Activated CD4-positive, alpha-beta T cell treated with anti-CD3 and anti-CD28 coated beads for 36 hours (primary cell): ENCODE measurements around the gene NELFB. TPM values are rescaled to one million over a fixed set of nuclear protein-coding genes. Genes with fewer than 3 reads are reported as not detected.

Experiments
- ATAC-seq: fragments of 200-7000 bp; cut with Tn5 transposase; one replicate; pipeline ENCODE4 v1.10.0; 2021; ENCODE audit warnings: mild to moderate bottlenecking, moderate library complexity
- CTCF ChIA-PET: fragments of 350-600 bp; sonication (Branson Sonifier 250); formaldehyde crosslinking; loops from one replicate; lab custom pipeline; 2021; ENCODE audit warnings: antibody characterized with exemption; lab: Charles Lee
- POLR2A ChIA-PET: fragments of 350-600 bp; sonication (Branson Sonifier 250); formaldehyde crosslinking; loops from one replicate; lab custom pipeline; 2021; ENCODE audit warnings: antibody characterized with exemption, inconsistent platforms; lab: Charles Lee
- DNase-seq: peaks from one replicate; pipeline ENCODE4 v3.0.0-alpha.2; 2020
- H3K27ac Mint-ChIP-seq: one replicate; pipeline ENCODE4 v1.8.0; 2021; ENCODE audit warnings: mixed read lengths
- H3K27me3 Mint-ChIP-seq: one replicate; pipeline ENCODE4 v1.8.0; 2021; ENCODE audit warnings: mixed read lengths
- H3K36me3 Mint-ChIP-seq: one replicate; pipeline ENCODE4 v1.8.0; 2021; ENCODE audit warnings: low read depth, mixed read lengths
- H3K4me1 Mint-ChIP-seq: one replicate; pipeline ENCODE4 v1.8.0; 2021; ENCODE audit warnings: mixed read lengths
- H3K4me3 Mint-ChIP-seq: one replicate; pipeline ENCODE4 v1.8.0; 2021; ENCODE audit warnings: mild to moderate bottlenecking, moderate library complexity, mixed read lengths
- H3K9me3 Mint-ChIP-seq: one replicate; pipeline ENCODE4 v1.8.0; 2021; ENCODE audit warnings: low read depth, mixed read lengths
- intact Hi-C, 2 experiments: fragments of 100-400 bp; cut with DNase I in 1 of 2; cut with micrococcal nuclease in 1 of 2; formaldehyde crosslinking; loops; one replicate each; pipeline versions ENCODE4 v1.14.2 to v1.15.1; 2022 to 2024; cut with DNase I, micrococcal nuclease
- total RNA-seq, 2 experiments: library from RNA; stranded (reverse); gene quantifications; one replicate each; pipeline ENCODE4 v1.2.3, GENCODE V29; 2021

NELFB gene
- total RNA-seq, 2 experiments from 2014 or later, result 41.4 to 54.1 TPM

- ChIA-PET POLR2A (no interaction called here), CTCF (no interaction called here)
- Mint-ChIP-seq H3K36me3 (no peaks in the 10 kb centered on the region), H3K27ac (no peak overlapping the region), H3K4me1 (peaks cover 8% of the 10 kb centered on the region), H3K27me3 (peaks cover 5% of the 10 kb centered on the region), H3K4me3 (no peak overlapping the region), H3K9me3 (no peaks in the 10 kb centered on the region)
- no peak for ATAC-seq
- intact Hi-C loops, result no loop called here
- DNase-seq, result no peak
Measured at GRCh38 chr9:137280474-137281344, 25.6 kb downstream of the NELFB start.

GRCh38 chr9:137281345-137282116, 26.4 kb downstream of the NELFB start:
- no peaks in the 10 kb centered on the region for H3K9me3 Mint-ChIP-seq
- intact Hi-C loops, result no loop called here
- peaks cover 8% of the 10 kb centered on the region for H3K4me1 Mint-ChIP-seq
- H3K4me3 Mint-ChIP-seq, result no peak overlapping the region
- H3K27ac Mint-ChIP-seq, result no peak overlapping the region
- H3K36me3 Mint-ChIP-seq, result no peaks in the 10 kb centered on the region
- CTCF ChIA-PET, result interaction anchor here (1.6 kb wide), 1 partner anchor 20 kb away, joined by 4 read pairs; the partner anchor contains the start of gene NRARP
- no peak for DNase-seq
- H3K27me3 Mint-ChIP-seq, result peaks cover 5% of the 10 kb centered on the region
- no peak for ATAC-seq
- POLR2A ChIA-PET, result interaction anchor here (0.6 kb wide), 1 partner anchor 305 kb away, joined by 3 read pairs; no protein-coding TSS in a partner anchor

- H3K36me3 Mint-ChIP-seq, result no peaks in the 10 kb centered on the region
- no peaks in the 10 kb centered on the region for H3K4me1 Mint-ChIP-seq
- intact Hi-C loops, result loop anchor here in 1 of 2 experiments (2.0 kb wide), 1 partner anchor 158 kb away; no protein-coding TSS in a partner anchor
- H3K27me3 Mint-ChIP-seq, result peaks cover 9% of the 10 kb centered on the region
- ATAC-seq (peak; percentile 78), DNase-seq (peak; percentile 64)
- POLR2A ChIA-PET, result interaction anchor here (0.7 kb wide), 1 partner anchor 388 kb away, joined by 4 read pairs; no protein-coding TSS in a partner anchor
- H3K9me3 Mint-ChIP-seq, result no peaks in the 10 kb centered on the region
- CTCF ChIA-PET, result interaction anchor here (0.5 to 1.7 kb wide), 8 partner anchors 10 to 229 kb away, joined by 3 to 5 read pairs (median 3); partner anchors contain the start of gene TOR4A
- H3K4me3 Mint-ChIP-seq, result no peak overlapping the region
- H3K27ac Mint-ChIP-seq, result no peak overlapping the region
Measured at GRCh38 chr9:137286975-137287383, 31.9 kb downstream of the NELFB start.

GRCh38 chr9:137293094-137293481, 38.0 kb downstream of the NELFB start:
- no peak overlapping the region for H3K4me3 Mint-ChIP-seq
- H3K27me3 Mint-ChIP-seq, result peaks cover 23% of the 10 kb centered on the region
- H3K9me3 Mint-ChIP-seq, result no peaks in the 10 kb centered on the region
- no peaks in the 10 kb centered on the region for H3K36me3 Mint-ChIP-seq
- H3K4me1 Mint-ChIP-seq, result no peaks in the 10 kb centered on the region
- intact Hi-C loops, result loop anchor here in 1 of 2 experiments (10.0 kb wide), 2 partner anchors 152 to 232 kb away; partner anchors contain the start of gene ENTPD8
- ATAC-seq (no peak), DNase-seq (no peak)
- no peak overlapping the region for H3K27ac Mint-ChIP-seq
- ChIA-PET POLR2A (no interaction called here), CTCF (interaction anchor here (1.2 to 1.4 kb wide), 2 partner anchors 9 to 15 kb away, joined by 3 to 4 read pairs; partner anchors contain the start of gene NRARP)

- ChIA-PET CTCF (interaction anchor here (1.0 to 1.4 kb wide), 3 partner anchors 8 to 207 kb away, joined by 3 to 4 read pairs (median 3); partner anchors contain the start of genes MAN1B1 and NRARP), POLR2A (no interaction called here)
- no peaks in the 10 kb centered on the region for H3K9me3 Mint-ChIP-seq
- intact Hi-C loops, result loop anchor here (2.0 to 10.0 kb wide), 4 partner anchors 113 to 233 kb away; partner anchors contain the start of gene ENTPD8 (in 1 of the 2)
- H3K27ac Mint-ChIP-seq, result no peak overlapping the region
- H3K4me3 Mint-ChIP-seq, result no peak overlapping the region
- DNase-seq (no peak), ATAC-seq (no peak)
- no peaks in the 10 kb centered on the region for H3K4me1 Mint-ChIP-seq
- H3K36me3 Mint-ChIP-seq, result no peaks in the 10 kb centered on the region
- peaks cover 23% of the 10 kb centered on the region for H3K27me3 Mint-ChIP-seq
Measured at GRCh38 chr9:137293482-137294090, 38.5 kb downstream of the NELFB start.

GRCh38 chr9:137294091-137294680, 39.1 kb downstream of the NELFB start:
- no peaks in the 10 kb centered on the region for H3K36me3 Mint-ChIP-seq
- no peak overlapping the region for H3K27ac Mint-ChIP-seq
- intact Hi-C loops, result loop anchor here (2.0 to 10.0 kb wide), 4 partner anchors 113 to 233 kb away; partner anchors contain the start of gene ENTPD8 (in 1 of the 2)
- H3K27me3 Mint-ChIP-seq, result peaks cover 23% of the 10 kb centered on the region
- ChIA-PET POLR2A (no interaction called here), CTCF (interaction anchor here (1.0 to 1.4 kb wide), 3 partner anchors 8 to 207 kb away, joined by 3 to 4 read pairs (median 3); partner anchors contain the start of genes MAN1B1 and NRARP)
- H3K4me3 Mint-ChIP-seq, result peak overlapping the region; percentile 11
- H3K9me3 Mint-ChIP-seq, result no peaks in the 10 kb centered on the region
- DNase-seq (peak; percentile 60), ATAC-seq (peak; percentile 81)
- H3K4me1 Mint-ChIP-seq, result no peaks in the 10 kb centered on the region

GRCh38 chr9:137294681-137295237, 39.6 kb downstream of the NELFB start:
- Mint-ChIP-seq H3K4me1 (peaks cover under 1% of the 10 kb centered on the region), H3K4me3 (peak overlapping the region; percentile 11), H3K36me3 (no peaks in the 10 kb centered on the region), H3K27me3 (peaks cover 25% of the 10 kb centered on the region), H3K27ac (no peak overlapping the region), H3K9me3 (no peaks in the 10 kb centered on the region)
- ChIA-PET CTCF (interaction anchor here (1.0 kb wide), 1 partner anchor 208 kb away, joined by 3 read pairs; the partner anchor contains the start of gene MAN1B1), POLR2A (no interaction called here)
- intact Hi-C loops, result loop anchor here (1.0 to 10.0 kb wide), 7 partner anchors 112 to 232 kb away; partner anchors contain the start of genes ENTPD8 (in 1 of the 2), EXD3 (in 1 of the 2) and NOXA1 (in 1 of the 2)
- DNase-seq (peak; percentile 44), ATAC-seq (peak; percentile 27)

- Mint-ChIP-seq H3K4me1 (peaks cover 3% of the 10 kb centered on the region), H3K9me3 (no peaks in the 10 kb centered on the region), H3K27ac (no peak overlapping the region), H3K4me3 (no peak overlapping the region), H3K27me3 (peaks cover 28% of the 10 kb centered on the region), H3K36me3 (no peaks in the 10 kb centered on the region)
- intact Hi-C loops, result loop anchor here (1.0 to 10.0 kb wide), 7 partner anchors 111 to 231 kb away; partner anchors contain the start of genes ENTPD8 (in 1 of the 2), EXD3 (in 1 of the 2) and NOXA1 (in 1 of the 2)
- CTCF ChIA-PET, result no interaction called here
- peak; percentile 72 for DNase-seq
- POLR2A ChIA-PET, result no interaction called here
- ATAC-seq, result peak; percentile 79
Measured at GRCh38 chr9:137295238-137295811, 40.2 kb downstream of the NELFB start.

- POLR2A ChIA-PET, result no interaction called here
- DNase-seq, result no peak
- H3K27me3 Mint-ChIP-seq, result peaks cover 32% of the 10 kb centered on the region
- peaks cover 7% of the 10 kb centered on the region for H3K4me1 Mint-ChIP-seq
- CTCF ChIA-PET, result no interaction called here
- ATAC-seq, result peak; percentile 8
- no peak overlapping the region for H3K27ac Mint-ChIP-seq
- intact Hi-C loops, result loop anchor here (1.0 to 10.0 kb wide), 7 partner anchors 111 to 231 kb away; partner anchors contain the start of genes ENTPD8 (in 1 of the 2), EXD3 (in 1 of the 2) and NOXA1 (in 1 of the 2)
- H3K36me3 Mint-ChIP-seq, result no peaks in the 10 kb centered on the region
- peak overlapping the region; percentile 15 for H3K4me3 Mint-ChIP-seq
- H3K9me3 Mint-ChIP-seq, result no peaks in the 10 kb centered on the region
Measured at GRCh38 chr9:137295849-137296669, 40.9 kb downstream of the NELFB start.
